Endometrium (tissue), 2 donors: ENCODE results near the gene CRKL.

Source experiments
- FAIRE-seq: peaks from 2 replicates; lab custom pipeline; 2012; peaks lifted over from hg19 to GRCh38; lab: Jason Lieb, UNC
- donor health status: control.
- donor health status: control.

CRKL gene

GRCh38 chr22:20983081-20983771 is 66.0 kb downstream of the CRKL start:
- FAIRE-seq, result no peak

- FAIRE-seq, result no peak
These were observed 68.5 kb downstream of the CRKL start for GRCh38 chr22:20985720-20986119.

- FAIRE-seq, result no peak
These were observed 69.2 kb downstream of the CRKL start for GRCh38 chr22:20986365-20986764.

- FAIRE-seq, result no peak
These were observed 70.2 kb downstream of the CRKL start for GRCh38 chr22:20987375-20987774.

- FAIRE-seq, result no peak
These were observed 71.5 kb downstream of the CRKL start for GRCh38 chr22:20988573-20989322.

- FAIRE-seq, result no peak
These were observed 72.3 kb downstream of the CRKL start for GRCh38 chr22:20989323-20990138.

- no peak for FAIRE-seq
These were observed 73.3 kb downstream of the CRKL start for GRCh38 chr22:20990184-20991180.

GRCh38 chr22:20991252-20992055 is 74.2 kb downstream of the CRKL start:
- no peak for FAIRE-seq

- no peak for FAIRE-seq
These were observed 74.8 kb downstream of the CRKL start for GRCh38 chr22:20992056-20992442.

- no peak for FAIRE-seq
These were observed 75.5 kb downstream of the CRKL start for GRCh38 chr22:20992456-20993303.

- FAIRE-seq, result no peak
These were observed 76.3 kb downstream of the CRKL start for GRCh38 chr22:20993304-20994127.

GRCh38 chr22:20994128-20994901 is 77.1 kb downstream of the CRKL start:
- no peak for FAIRE-seq

- no peak for FAIRE-seq
These were observed 77.7 kb downstream of the CRKL start for GRCh38 chr22:20994902-20995241.

GRCh38 chr22:20995329-20996030 is 78.3 kb downstream of the CRKL start:
- FAIRE-seq, result no peak

- no peak for FAIRE-seq
These were observed 78.8 kb downstream of the CRKL start for GRCh38 chr22:20996031-20996410.

GRCh38 chr22:20996598-20997535 is 79.7 kb downstream of the CRKL start:
- no peak for FAIRE-seq
